Left renal pelvis (tissue), 4 donors: ENCODE results near the gene SLC39A11. TPM values are rescaled to one million over a fixed set of nuclear protein-coding genes. Genes with fewer than 3 reads are reported as not detected.

Experiments
- DNase-seq, 4 donors: peaks; one replicate each; pipeline ENCODE4 v3.0.0-alpha.2; 2013; ENCODE audit warnings: low read depth in 4 of 4, low spot score in 3 of 4
- polyA plus RNA-seq, 4 donors: library from polyadenylated mRNA; unstranded; fragments of 120-200 nt; gene quantifications; one replicate each; pipeline ENCODE4 v1.2.1, GENCODE V29; 2013; ENCODE audit not compliant: insufficient read length in 4 of 4

SLC39A11 gene
- polyA plus RNA-seq, 4 donors = 11.7 to 28.4 (median 24.5) TPM

- no peak for DNase-seq
Measured at GRCh38 chr17:72707881-72708280, 384.6 kb downstream of the SLC39A11 start.

DNA sequence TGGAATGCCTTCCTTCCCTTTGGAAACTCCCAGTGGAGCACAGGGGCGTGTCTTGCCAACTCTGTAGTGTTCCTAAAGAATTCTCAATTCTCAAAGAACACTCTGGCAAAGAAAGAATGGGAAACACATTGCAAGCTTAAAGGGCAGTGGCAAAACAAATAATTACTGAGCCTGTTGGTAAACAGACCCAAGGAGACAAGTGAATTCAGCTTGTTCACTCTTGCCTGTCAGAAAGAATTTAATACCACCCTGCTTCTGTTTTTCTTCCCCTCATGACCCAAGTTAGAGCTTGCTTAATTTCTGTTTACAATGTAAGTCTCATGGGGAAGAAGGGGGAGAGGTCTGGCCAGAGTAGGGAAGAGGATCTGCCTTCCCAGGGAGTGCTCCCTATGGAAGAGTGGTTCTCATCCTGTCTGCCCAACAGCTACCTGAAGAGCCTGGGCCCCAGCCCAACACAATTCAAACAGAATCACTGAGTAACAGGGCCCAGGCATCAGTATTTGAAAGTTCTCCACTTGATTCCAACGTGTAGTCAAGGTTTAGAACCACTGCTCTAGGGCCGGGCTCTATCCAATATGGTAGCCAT is 386.0 kb downstream of the SLC39A11 start:
- DNase-seq = no peak

- no peak for DNase-seq
Measured at GRCh38 chr17:72705905-72706395, 386.5 kb downstream of the SLC39A11 start.

- no peak for DNase-seq
Measured at GRCh38 chr17:72702998-72703397, 389.5 kb downstream of the SLC39A11 start.

DNA sequence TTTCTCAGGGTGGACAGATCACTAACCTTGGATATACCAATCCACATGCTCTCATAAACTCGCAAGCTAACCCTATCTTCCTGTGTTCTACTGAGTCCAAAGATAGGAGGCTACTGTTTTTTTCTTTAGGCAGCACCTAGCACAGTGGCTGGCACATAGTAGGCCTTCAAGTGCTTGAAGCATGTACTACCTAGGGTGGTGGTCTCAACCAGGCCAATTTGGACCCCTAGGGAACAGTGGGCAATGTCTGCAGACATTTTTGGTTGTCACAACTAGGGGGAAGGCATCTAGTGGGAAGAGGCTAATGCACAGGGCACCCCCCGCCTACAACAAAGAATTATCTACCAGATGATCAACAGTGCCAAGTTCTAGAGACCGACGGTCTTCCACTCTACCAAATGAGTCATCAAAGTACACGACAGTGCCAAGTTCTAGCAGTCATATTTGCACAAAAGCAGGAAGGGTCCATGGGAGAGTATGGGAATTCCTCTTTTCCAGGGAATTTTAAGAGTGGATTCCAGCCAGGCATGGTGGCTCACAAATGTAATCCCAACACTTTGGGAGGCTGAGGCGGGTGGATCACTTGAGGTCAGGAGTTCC is 390.3 kb downstream of the SLC39A11 start:
- DNase-seq = no peak

GRCh38 chr17:72700226-72700625 is 392.3 kb downstream of the SLC39A11 start:
- DNase-seq = no peak

DNA sequence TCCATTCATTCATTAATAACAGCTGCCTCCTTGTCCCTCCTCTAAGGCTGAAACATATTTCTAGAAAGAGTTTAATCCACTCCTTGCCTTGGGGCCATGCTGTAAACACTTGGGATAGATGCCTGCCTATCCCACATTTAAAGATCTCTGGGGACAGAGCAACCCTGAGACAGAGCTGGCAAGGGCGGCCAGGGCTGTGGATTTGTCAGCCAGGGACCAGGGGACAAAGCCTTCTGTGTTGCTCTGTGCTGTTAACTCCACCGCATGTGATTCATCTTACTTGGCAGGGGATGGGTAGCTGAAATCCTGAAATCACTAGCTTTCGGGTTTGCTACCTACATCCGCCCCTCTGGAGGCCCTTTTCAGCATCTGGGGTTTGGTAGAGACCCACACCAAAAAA is 392.9 kb downstream of the SLC39A11 start:
- DNase-seq = no peak

GRCh38 chr17:72697602-72698146 is 394.8 kb downstream of the SLC39A11 start:
- no peak for DNase-seq

GRCh38 chr17:72696721-72697120 is 395.8 kb downstream of the SLC39A11 start:
- no peak for DNase-seq

- DNase-seq = no peak
Measured at GRCh38 chr17:72696156-72696555, 396.3 kb downstream of the SLC39A11 start.

DNA sequence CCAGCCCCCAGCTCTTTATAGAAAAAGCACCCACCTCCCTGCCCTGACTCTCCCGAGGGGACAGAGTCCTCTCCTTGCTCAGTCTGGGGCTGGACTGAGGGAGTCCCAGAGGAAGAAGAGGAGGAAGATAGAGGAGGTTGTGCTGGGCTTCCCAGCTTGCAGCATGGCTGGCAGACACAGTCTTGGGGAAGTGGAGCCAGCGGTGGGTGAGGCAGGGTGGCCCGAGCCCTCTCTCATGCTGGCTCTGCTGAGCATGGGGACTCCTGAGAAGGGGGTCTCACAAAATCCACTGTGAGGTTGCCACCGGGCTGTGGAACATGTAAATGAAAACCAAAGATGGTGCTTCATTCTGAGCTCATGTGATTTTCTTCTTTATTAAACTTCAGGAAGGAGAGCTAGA is 398.5 kb downstream of the SLC39A11 start:
- no peak for DNase-seq

GRCh38 chr17:72693151-72693878 is 399.2 kb downstream of the SLC39A11 start:
- no peak for DNase-seq

DNA sequence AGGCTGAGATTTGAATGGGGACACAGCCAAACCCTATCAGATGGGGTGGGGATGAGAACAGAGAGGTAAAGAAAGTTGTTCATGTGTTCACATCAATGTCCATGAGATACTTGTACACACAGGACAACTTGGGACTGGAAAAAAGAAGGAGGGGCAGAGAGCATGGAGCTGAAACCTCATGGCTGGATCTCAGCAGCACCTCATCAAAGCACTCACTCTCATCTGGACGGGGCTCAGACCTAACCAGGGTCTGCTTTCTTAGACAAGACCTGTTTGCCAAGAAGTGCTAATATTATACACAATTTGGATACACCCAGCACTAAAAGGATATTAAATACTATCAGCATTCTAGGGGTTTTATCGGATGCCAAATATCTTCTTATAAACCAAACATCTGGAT is 399.8 kb downstream of the SLC39A11 start:
- no peak for DNase-seq

- no peak for DNase-seq
Measured at GRCh38 chr17:72691586-72691985, 400.9 kb downstream of the SLC39A11 start.

DNA sequence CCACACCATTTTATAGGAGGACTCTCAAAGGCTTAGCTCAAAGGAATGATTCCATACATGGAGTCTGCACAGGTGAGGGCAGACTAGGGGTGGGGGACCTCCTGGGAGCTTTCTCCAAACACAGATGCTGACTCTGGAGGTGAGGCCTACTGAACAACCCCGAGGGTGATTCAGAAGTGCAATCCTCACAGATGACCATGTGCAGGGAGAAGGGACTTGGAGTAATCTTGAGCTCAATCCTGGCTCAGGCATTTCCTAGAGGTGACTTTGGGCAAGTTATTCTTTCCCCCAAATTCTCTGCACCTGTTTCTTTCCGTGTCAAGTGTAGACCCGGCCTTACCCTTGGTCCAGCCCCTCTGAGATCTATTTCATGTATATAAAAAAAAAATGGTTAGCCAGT is 401.5 kb downstream of the SLC39A11 start:
- DNase-seq = no peak

DNA sequence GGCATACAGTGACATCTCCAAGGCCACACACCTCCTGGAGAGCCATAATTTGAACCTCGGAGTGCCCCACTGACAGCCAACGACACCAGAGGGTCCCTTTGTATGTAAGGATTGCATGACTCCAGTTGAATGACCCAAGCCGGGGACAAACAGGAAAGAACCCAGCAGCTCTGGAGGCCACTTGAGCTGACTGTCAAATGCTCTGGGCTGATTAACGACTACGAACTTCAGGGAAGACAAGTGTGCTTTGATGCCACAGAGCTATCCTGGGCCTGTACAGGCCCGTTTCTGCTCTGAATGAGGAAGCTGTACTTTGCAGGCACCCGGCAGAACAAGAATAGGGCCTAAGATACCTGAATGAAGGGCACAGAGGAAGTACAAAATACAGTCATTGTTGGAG is 404.6 kb downstream of the SLC39A11 start:
- DNase-seq = no peak

DNA sequence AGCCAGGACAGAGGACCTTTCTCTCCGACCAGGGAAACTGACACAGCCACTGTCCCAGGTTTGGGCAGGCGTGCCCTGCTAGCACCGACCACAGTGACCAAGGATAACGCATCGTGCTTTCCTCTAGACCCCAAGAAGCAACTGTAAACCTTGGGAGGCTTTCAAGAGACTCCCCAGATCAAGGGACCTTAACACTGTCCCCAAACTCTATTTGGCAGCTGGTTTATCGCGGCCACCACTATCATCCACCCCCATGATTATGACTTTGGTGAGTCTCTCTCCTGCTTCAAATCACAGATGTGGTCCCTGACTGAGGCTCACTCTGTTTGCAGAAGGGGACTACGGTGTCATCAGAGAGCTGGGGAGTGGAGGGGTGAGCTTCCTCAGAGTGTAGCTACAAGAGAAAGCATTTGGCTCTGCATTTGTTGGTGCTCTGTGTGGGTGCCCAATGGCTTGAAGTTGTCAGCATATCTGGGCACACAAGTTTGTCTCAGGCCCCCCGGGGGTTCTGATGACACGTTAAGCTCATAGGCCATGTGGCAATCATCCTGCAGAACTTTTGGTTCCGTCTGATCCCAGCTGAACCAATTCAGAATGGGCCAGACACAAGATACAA is 408.0 kb downstream of the SLC39A11 start:
- DNase-seq = no peak

DNA sequence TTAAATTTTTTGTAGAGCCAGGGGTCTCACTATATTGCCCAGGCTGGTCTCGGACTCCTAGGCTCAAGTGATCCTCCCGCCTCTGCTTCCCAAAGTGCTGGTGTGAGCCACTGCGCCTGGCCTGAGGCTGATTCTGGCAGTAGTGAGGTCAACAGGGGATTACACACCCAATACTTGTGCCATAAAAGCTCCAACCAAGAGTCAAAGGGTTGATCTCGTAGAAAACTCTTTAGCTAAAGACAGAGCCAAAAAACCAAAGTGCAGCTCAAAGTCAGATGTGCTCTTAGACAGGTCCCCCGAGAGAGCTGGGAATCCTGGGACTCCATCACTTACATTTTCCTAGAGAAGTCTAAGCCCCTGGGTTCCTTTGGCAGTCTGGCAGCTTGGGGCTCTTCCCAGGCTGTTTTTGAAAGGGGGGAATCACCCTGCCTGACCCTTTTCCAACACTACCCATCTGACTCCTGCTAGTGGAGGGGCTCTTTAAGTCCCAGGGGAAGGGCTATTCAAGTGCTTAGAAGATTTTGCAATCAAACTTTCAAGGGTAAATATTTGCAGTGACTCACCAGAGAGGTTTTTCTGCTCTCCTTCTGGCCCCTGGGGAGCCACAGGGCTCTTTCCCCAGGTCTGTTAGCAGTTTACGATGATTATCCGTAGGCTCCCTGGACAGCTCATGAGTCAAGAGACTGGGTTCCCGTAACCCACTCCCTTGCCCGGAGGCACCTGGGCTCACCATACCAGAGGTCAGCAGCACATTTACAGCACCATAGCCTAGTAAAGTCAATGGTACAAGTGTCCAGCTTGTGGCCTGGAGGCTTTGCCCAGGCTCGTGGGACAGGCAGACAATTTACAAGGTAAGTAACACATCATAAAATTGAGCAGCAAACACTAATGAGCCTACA is 408.7 kb downstream of the SLC39A11 start:
- DNase-seq = no peak

DNA sequence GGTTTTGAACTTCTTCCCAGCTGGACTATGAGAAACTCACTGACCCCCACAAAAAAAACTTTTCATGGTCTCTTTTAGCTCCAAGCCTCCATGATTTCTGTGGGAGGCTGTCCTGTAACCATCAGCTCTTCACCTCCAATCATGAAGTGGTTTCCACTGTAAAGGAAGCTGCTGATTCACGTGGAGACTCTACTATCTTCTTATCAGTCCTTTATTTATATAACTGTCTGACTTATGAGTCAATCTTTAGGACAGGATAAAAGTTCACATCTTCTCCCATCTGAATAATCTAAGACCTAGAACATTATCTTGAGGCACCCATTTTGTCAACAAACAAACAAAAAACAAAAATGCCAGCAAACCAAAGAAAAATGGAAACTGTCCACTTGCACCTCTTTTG is 409.9 kb downstream of the SLC39A11 start:
- no peak for DNase-seq

DNA sequence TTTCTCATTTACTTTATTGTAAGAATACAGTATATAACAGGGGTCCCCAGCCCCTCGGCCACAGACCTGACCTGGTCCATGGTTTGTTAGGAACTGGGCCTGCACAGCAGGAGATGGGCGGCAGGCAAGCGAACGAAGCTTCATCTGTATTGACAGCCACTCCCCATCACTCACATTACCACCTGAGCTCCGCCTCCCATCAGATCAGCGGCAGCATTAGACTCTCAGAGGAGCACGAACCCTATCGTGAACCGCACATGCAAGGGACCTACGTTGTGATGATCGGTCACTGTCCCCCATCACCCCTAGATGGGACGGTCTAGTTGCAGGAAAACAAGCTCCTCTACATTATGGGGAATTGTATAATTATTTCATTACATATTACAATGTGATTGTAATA is 410.6 kb downstream of the SLC39A11 start:
- DNase-seq = no peak
